NCI-H226 (cell line): Measurements from ENCODE around the gene DMRTC1.
"Not testable (repeated sequence)": the region's sequence is repeated elsewhere in the genome, so short reads cannot be mapped to it uniquely, and the experiment has no call there.

Experiments
- DNase-seq: peaks from one replicate; pipeline ENCODE4 v3.0.0-alpha.2; 2015

DMRTC1 gene

DNA sequence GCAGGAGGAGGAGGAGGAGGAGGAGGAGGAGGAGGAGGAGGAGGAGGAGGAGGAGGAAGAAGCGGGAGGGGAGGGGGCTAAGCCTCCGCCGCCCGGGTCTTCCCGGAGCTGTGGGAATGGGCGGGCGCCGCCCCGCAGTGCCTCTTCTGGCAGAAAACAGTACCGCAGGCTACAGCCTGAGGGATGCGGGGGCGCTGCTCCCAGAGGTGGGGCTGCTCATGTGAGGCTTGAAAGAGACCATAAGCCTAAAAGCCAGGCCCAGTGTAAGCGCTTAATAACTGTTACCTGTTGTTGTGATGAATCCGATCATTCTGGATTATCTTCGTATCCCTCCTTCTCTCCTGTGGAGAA lies at the start of gene DMRTC1:
TSS of gene DMRTC1 (minus strand) at position 19 of the 351 bp plus-strand sequence. CDS start 68,143 bp downstream, outside the sequence.
- not testable (repeated sequence) for DNase-seq

DNA sequence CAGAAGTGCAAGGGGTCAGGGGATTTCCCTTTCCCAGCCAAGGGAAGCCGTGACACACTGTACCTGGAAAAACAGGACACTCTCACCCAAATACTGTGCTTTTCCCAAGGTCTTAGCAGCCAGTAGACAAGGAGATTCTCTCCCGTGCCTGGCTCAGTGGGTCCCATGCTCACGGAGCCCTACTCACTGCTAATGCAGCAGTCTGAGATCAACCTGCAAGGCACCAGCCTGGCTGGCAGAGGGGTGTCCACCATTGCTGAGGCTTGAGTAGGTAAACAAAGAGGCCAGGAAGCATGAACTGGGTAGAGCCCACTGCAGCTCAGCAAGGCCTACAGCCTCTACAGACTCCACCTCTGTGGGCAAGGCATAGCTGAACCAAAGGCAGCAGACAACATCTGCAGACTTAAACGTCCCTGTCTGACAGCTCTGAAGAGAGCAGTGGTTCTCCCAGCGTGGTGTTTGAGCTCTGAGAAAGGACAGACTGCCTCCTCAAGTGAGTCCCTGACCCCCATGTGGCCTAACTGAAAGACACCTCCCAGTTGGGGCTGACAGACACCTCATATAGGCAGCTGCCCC lies 37.3 kb upstream of the DMRTC1 start:
- not testable (repeated sequence) for DNase-seq

DNA sequence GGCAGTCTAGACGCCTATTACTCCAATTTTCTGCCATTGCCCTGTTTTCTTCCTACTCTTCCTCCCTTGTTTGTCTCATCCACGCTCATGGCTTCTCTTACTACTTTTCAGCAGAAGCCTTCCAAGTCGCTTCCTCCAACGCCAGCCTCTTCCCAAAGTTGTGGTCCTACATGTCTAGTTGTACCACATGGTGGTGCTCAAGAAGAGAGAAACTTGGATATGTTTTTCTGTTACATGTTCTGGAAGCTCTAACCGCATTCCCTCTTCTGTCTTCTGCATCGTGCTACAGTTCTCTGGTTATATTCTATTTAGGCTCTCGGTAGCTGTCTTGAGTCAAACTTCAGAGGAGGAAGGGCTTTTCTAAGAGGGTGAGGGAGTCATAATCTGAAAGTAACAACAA lies 31.2 kb upstream of the DMRTC1 start:
- DNase-seq = not testable (repeated sequence)

DNA sequence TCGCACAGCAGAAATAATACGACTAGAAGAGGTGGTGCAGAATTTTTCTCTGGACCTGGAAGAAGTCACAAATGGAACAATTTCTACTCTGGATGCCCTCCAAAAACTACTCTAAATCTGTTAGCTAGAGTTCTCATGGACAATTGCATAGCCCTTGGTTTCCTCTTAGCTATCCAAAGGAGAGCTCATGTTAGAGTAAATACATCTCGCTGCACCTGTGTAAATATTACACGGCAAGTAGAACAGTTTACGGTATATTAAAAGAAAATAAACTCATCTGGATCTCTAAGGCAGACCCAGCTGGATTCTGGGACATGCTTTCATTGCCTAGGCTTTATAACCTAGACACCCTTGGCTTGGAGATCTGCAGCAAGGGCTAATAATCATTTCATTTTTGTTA lies 28.2 kb upstream of the DMRTC1 start:
- not testable (repeated sequence) for DNase-seq

- not testable (repeated sequence) for DNase-seq
These were observed 16.3 kb upstream of the DMRTC1 start for GRCh38 chrX:72959971-72960370.

DNA sequence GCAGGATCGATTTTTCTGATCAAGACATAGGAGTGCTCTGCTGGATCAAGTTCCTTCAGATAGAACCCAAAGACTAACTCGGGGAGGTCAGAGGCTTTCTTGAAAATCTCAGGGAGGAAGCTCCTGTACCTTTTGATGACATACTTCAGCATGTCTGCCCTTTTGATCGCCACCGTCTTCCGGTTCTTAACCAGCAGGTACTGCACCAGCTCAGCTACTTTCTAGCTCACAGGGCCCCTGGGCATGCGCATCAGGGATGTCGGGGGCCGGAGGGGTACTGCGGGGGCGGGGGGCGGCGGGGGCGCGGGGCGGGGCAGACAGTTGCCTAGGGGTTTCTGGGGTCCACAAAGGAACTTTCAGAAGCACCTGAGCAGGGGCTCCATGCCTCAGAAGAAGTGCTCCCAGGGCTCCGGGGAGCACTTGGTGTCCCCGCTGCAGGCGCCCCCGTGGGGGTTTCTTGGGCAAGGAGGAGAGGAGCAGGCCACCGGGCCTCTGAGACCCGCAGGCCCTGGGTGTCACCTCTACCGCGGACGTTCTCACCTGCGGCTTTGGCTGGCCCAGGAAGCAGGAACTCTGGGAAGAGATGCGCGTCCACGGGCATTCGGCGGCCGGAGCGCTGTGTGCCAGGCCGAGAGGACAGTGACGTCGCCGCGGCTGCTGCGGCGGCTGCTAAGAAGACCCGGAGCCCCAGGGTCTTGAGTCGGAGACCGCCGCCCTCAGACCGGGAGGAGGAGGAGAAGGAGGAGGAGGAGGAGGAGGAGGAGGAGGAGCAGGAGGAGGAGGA lies 410 bp downstream of the DMRTC1 start:
- not testable (repeated sequence) for DNase-seq

GRCh38 chrX:72942272-72942671 lies 1.4 kb downstream of the DMRTC1 start:
- DNase-seq = not testable (repeated sequence)

GRCh38 chrX:72937906-72938305 lies 5.7 kb downstream of the DMRTC1 start, which contains the start of gene FAM236A:
FAM236A (plus strand) TSS chrX:72938206; CDS start chrX:72938263, 57 bp downstream.
- not testable (repeated sequence) for DNase-seq

DNA sequence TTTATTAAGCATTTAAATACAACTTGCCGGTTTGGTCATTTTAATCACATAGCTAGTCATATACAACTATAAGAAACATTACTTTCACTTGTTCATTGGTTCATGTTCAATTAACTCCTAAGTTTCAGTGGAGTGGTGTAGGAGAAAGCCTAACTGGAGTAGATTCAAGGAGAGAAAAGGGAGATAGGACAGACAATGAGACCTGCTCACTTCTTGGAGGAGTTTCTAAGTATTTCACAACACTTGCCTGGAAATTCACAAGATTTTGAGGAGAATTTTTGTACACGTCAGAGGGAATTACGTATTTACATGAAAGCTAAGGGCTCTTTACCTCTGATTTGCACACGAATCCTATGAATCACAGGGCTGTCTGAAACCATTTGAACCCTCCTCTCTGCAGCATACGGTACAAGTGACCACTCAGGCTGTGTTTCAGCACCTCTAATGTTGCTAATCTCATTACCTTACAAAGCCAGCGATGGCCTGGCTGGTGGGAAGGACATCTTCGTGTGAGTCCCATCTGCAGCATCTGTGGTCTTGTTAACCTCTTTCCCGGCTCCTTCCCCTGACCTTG lies 6.7 kb downstream of the DMRTC1 start:
- DNase-seq = not testable (repeated sequence)

DNA sequence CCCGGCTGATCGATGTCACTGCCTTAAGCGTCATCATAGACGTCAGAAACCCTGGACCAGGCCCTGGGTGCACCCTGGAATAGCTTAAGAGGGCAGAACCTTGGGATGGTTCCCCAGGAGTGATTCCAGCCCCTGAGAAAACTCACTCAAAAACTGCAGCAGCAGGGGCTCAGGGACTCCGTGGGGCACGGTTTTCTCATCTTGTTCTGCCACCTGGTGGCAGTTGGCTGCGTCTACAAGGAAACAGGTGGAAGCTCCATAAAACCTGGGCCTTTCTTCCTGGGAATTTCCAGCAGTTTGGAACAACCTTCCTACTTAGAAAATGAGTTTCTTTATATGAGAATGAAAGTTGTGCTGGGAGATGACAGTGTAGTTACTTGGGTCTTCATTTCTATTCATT lies 7.2 kb downstream of the DMRTC1 start:
- not testable (repeated sequence) for DNase-seq

- not testable (repeated sequence) for DNase-seq
These were observed 11.4 kb downstream of the DMRTC1 start for GRCh38 chrX:72932283-72932682.

DNA sequence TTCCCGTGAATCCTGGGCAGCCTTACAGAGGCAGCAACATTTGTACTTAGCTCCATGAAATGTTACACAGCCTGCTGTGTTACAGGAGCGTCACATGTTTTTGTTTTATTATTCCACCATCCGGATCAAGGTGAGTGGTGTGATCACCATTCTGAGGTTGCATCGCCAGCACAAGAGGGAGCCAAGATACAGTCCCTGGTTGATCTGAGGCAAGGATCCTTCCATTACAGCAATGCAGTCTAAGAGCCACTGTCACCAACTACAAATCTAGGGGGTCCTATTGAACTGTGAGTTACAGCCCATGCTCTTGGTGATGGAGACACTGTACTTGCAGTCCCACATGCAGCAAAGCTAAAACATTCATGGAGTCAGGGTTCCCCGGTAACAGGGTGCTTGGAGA lies 27.5 kb downstream of the DMRTC1 start:
- DNase-seq = not testable (repeated sequence)

DNA sequence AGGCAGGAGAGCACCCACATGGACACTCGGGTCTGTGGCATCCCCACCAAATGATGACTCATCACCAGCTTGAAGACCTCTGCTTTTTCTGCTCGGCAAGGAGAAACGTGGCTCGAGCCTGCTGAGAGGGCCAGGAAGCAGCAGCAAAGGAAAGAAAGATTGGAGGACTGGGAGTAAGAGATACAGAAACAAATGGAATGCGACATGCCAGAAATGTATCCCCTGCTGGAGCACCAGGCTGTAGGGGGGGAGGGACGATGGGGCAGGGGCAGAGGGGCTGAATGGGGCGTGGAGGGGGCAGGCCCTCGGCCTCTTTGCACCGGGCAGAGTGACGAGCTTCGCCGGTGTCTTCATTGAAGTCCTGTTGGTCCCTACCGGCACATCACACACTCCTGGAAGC lies 31.3 kb downstream of the DMRTC1 start, which contains the start of gene FAM236C:
TSS of gene FAM236C (plus strand) at position 301 of the 400 bp plus-strand sequence. CDS start 100 bp downstream, outside the sequence.
- not testable (repeated sequence) for DNase-seq

DNA sequence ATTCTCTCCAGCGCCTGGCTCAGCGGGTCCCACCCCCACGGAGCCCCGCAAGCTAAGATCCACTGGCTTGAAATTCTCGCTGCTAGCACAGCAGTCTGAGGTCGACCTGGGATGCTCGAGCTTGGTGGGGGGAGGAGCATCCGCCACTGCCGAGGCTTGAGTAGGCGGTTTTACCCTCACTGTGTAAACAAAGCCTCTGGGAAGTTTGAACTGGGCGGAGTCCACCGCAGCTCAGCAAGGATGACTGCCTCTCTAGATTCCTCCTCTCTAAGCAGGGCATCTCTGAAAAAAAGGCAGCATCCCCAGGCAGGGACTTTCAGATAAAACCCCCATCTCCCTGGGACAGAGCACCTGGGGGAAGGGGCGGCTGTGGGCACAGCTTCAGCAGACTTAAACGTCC lies 53.9 kb downstream of the DMRTC1 start:
- not testable (repeated sequence) for DNase-seq

- DNase-seq = not testable (repeated sequence)
These were observed 60.7 kb downstream of the DMRTC1 start for GRCh38 chrX:72882898-72883297.

- DNase-seq = not testable (repeated sequence)
These were observed 106.1 kb downstream of the DMRTC1 start for GRCh38 chrX:72837532-72837931.

GRCh38 chrX:72830701-72831100 lies 112.9 kb downstream of the DMRTC1 start:
- DNase-seq = not testable (repeated sequence)
